Breast epithelium (tissue), 3 donors: ENCODE data around the gene RPS6KA1.

Source experiments
- CTCF ChIP-seq, 3 donors: fragments of 450-650 bp; IDR thresholded peaks; one replicate each; pipeline ENCODE4 v1.5.1; 2016 to 2017; ENCODE audit warnings: antibody characterized with exemption in 3 of 3, mild to moderate bottlenecking in 3 of 3, moderate library complexity in 3 of 3
- POLR2A ChIP-seq: fragments of 450-650 bp; IDR thresholded peaks from one replicate; pipeline ENCODE4 v1.6.1; 2016; ENCODE audit warnings: antibody characterized with exemption, mild to moderate bottlenecking, moderate library complexity
- POLR2AphosphoS5 ChIP-seq, 3 donors: sonication (generic); formaldehyde crosslinking; IDR thresholded peaks; one replicate each; pipeline ENCODE4 v1.6.1; 2017; ENCODE audit warnings: antibody characterized with exemption in 3 of 3

- TF ChIP-seq POLR2A (no peak), CTCF (IDR thresholded peaks at IDR 0.05) (no peak), POLR2AphosphoS5 (IDR thresholded peaks at IDR 0.05) (no peak)
These were observed 32.7 kb upstream of the RPS6KA1 start for GRCh38 chr1:26496861-26497260.
